ENCODE results near the gene ZNF101. TPM values are rescaled to one million over a fixed set of nuclear protein-coding genes. Genes with fewer than 3 reads are reported as not detected.

Gene ZNF101
- total and polyA plus RNA-seq, 2 of the 4 experiments (the other 2 are of a cell fraction) = 2.8 to 7.3 TPM

DNA sequence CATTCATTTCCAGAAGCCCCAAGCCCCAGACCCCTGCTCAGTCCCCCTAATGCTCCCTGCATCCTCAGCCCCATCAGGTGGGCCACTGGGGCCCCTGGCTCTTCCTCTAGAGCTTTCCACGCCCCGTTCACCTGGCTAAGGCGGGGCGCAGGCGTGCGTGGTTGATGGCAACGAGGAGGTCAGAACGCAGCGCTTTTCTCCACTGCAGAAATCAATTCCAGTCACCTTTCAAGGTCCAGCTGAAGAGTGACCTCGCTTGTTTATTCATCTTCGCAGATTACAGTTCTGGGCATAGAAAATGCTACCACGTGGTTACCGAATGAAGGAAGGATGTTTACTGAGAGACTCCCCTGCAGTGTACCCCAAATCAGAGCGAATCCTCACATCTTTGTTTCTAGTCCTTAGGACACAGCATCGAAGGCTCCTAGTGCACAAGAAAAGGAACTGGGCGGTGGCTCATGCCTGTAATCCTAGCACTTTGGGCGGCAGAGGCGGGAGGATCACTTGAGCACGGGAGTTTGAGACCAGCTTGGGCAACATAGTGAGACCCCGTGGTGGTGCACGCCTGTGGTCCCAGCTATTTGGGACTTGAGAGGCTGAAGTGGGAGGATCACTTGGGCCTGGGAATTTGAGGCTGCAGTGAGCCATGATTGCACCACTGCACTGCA, 49.3 kb upstream of the ZNF101 start (continued):
- TF ChIP-seq RCOR1 (IDR thresholded peaks at IDR 0.05; ENCODE audit: insufficient replicate concordance, low read length) = no peak
- no peak for TF ChIP-seq MXI1 (IDR thresholded peaks at IDR 0.05; ENCODE audit: borderline replicate concordance, low read depth, low read length)
- no peak for TF ChIP-seq CEBPB (IDR thresholded peaks at IDR 0.05; ENCODE audit: low read depth, low read length)
- TF ChIP-seq MAFK (IDR thresholded peaks at IDR 0.05; ENCODE audit: low read depth, low read length) = no peak
- TF ChIP-seq FOS (IDR thresholded peaks at IDR 0.05; ENCODE audit: low read depth, low read length) = no peak
- no peak for TF ChIP-seq NFE2L2 (IDR thresholded peaks at IDR 0.05; ENCODE audit: low read depth, low read length)

DNA sequence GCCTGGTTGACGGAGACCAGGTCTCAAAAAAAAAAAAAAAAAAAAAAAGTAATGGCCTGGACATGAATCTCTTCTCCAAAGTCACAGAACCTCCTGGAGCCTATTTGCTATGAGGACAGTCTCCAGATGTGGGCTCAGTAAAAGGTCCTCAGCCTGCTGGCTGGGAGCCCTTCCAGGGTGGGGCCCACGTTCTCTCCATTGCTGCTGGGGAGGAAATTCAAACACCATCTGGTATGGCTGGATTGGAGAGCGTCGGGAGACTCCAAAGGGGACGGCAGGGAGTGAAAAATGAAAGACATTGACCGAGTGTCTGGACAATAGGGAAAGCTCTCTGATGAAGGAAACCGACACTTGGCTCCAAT, 48.8 kb upstream of the ZNF101 start:
- Histone ChIP-seq H3K9ac (ENCODE audit: low read depth, low read length) (no peak overlapping the region), H3K27me3 (ENCODE audit: control insufficient read depth, insufficient read depth, low read length) (no peaks in the 10 kb centered on the region), H3K56ac (ENCODE audit: extremely low read depth, insufficient read depth, low read length) (no peak overlapping the region), H3K18ac (ENCODE audit: low read depth, low read length) (no peak overlapping the region), H3K36me3 (ENCODE audit: control insufficient read depth, insufficient read depth, low read length) (no peaks in the 10 kb centered on the region), H4K20me1 (ENCODE audit: insufficient read depth, low read length) (no peaks in the 10 kb centered on the region), H2BK15ac (ENCODE audit: low read depth, low read length) (no peak overlapping the region), H3K4me2 (ENCODE audit: low read depth, low read length) (no peak overlapping the region), H4K91ac (ENCODE audit: insufficient read depth, low read depth, low read length) (no peak overlapping the region), H3K4ac (ENCODE audit: low read depth, low read length) (no peak overlapping the region), H3K9me3 (ENCODE audit: control insufficient read depth, insufficient read depth, low read length) (no peaks in the 10 kb centered on the region), H2AK9ac (replicated peaks; ENCODE audit: low read depth, low read length, poor library complexity) (no peak overlapping the region), H3K4me3 (ENCODE audit: insufficient read depth, low read depth, low read length) (no peak overlapping the region), H3K23ac (ENCODE audit: low read depth, low read length) (no peak overlapping the region), H2AFZ (replicated peaks; ENCODE audit: low read length, poor library complexity) (no peak overlapping the region), H2AK5ac (ENCODE audit: low read depth, low read length) (no peak overlapping the region), H3K14ac (replicated peaks; ENCODE audit: low read depth, low read length) (no peak overlapping the region), H4K8ac (ENCODE audit: low read depth in 2 of 2, low read length in 2 of 2) (no peak overlapping the region), H2BK5ac (ENCODE audit: low read depth, low read length, poor library complexity, severe bottlenecking) (no peak overlapping the region), H3K27ac (ENCODE audit: insufficient read depth, low read length) (no peak overlapping the region), H3K79me1 (ENCODE audit: low read depth in 1 of 2, low read length in 2 of 2) (peaks cover 3 to 9% of the 10 kb centered on the region in 2 experiments; a peak in 2 of 4 replicates), H2BK20ac (ENCODE audit: low read depth, low read length) (no peak overlapping the region), H3K4me1 (ENCODE audit: control insufficient read depth, insufficient read depth, low read length) (peaks cover 4% of the 10 kb centered on the region; the same call in 1 of the 2 replicates), H2BK120ac (ENCODE audit: low read depth, low read length) (no peak overlapping the region), H3K9me1 (ENCODE audit: insufficient read depth, low read length) (peaks cover 10% of the 10 kb centered on the region; the same call in 1 of the 2 replicates), H4K5ac (ENCODE audit: low read depth, low read length) (no peak overlapping the region)
- DNase-seq = no peak
- TF ChIP-seq SMC3 (IDR thresholded peaks at IDR 0.05; ENCODE audit: low read depth, low read length) (no peak), NFE2L2 (IDR thresholded peaks at IDR 0.05; ENCODE audit: low read depth, low read length) (no peak), MXI1 (IDR thresholded peaks at IDR 0.05; ENCODE audit: borderline replicate concordance, low read depth, low read length) (no peak), CHD1 (IDR thresholded peaks at IDR 0.05; ENCODE audit: low read depth, low read length) (no peak), RAD21 (IDR thresholded peaks at IDR 0.05; ENCODE audit: low read length) (no peak)
- ChIA-PET POLR2A (ENCODE audit: unreplicated experiment) (no interaction called here), CTCF (no interaction called here)
- WGBS, 2 experiments (ENCODE audit: extremely low coverage in 2 of 2, insufficient read length in 1 of 2) = 100% methylated on average over 1 of the region's 7 CpGs; no CpG with 5 or more reads in 1 of the 2 experiments
- ATAC-seq (ENCODE audit: low read depth) = no peak
- intact Hi-C loops (cut with micrococcal nuclease) = loop anchor here (5.0 kb wide), 1 partner anchor 53 kb away; no protein-coding TSS in a partner anchor
- no TSS peak for BruUV-seq (replicated peaks)
- in situ Hi-C loops (cut with MboI; ENCODE audit: low sequenced_read_pairs) = no loop called here
- dilution Hi-C loops (cut with HindIII; ENCODE audit: low sequenced_read_pairs, unreplicated experiment) = no loop called here
